ENCODE results near the gene DCLK3. TPM values are rescaled to one million over a fixed set of nuclear protein-coding genes. Genes with fewer than 3 reads are reported as not detected.
A peak's percentile ranks its signal among the peaks of the same experiment; 100 is the strongest.

Gene DCLK3
- total RNA-seq, 2 experiments from 2014 or later, result not detected

- H3K36me3 Mint-ChIP-seq, result no peaks in the 10 kb centered on the region
- no peak overlapping the region for H3K27ac Mint-ChIP-seq
- POLR2A ChIA-PET, result no interaction called here
- no peaks in the 10 kb centered on the region for H3K4me1 Mint-ChIP-seq
- H3K27me3 Mint-ChIP-seq, result peaks cover 17% of the 10 kb centered on the region
- no peak for DNase-seq
- ATAC-seq (ENCODE audit: low read depth), result no peak
- no peaks in the 10 kb centered on the region for H3K9me3 Mint-ChIP-seq
- H3K4me3 Mint-ChIP-seq, result no peak overlapping the region
These were observed 22.9 kb upstream of the DCLK3 start for GRCh38 chr3:36786921-36787890.

- Mint-ChIP-seq H3K4me3 (no peak overlapping the region), H3K27me3 (peaks cover 12% of the 10 kb centered on the region), H3K36me3 (no peaks in the 10 kb centered on the region), H3K4me1 (no peaks in the 10 kb centered on the region), H3K27ac (no peak overlapping the region), H3K9me3 (no peaks in the 10 kb centered on the region)
- DNase-seq (no peak), ATAC-seq (ENCODE audit: low read depth) (no peak)
- POLR2A ChIA-PET, result no interaction called here
These were observed 19.8 kb upstream of the DCLK3 start for GRCh38 chr3:36784138-36784635.

GRCh38 chr3:36777424-36778218, 13.3 kb upstream of the DCLK3 start:
- Mint-ChIP-seq H3K9me3 (no peaks in the 10 kb centered on the region), H3K27me3 (peaks cover 33% of the 10 kb centered on the region), H3K27ac (no peak overlapping the region), H3K36me3 (no peaks in the 10 kb centered on the region), H3K4me3 (no peak overlapping the region), H3K4me1 (no peaks in the 10 kb centered on the region)
- no peak for ATAC-seq (ENCODE audit: low read depth)
- DNase-seq, result no peak
- POLR2A ChIA-PET, result no interaction called here

GRCh38 chr3:36776436-36776835, 12.1 kb upstream of the DCLK3 start:
- Mint-ChIP-seq H3K4me1 (no peaks in the 10 kb centered on the region), H3K27ac (no peak overlapping the region), H3K4me3 (no peak overlapping the region), H3K9me3 (no peaks in the 10 kb centered on the region), H3K27me3 (peaks cover 38% of the 10 kb centered on the region), H3K36me3 (no peaks in the 10 kb centered on the region)
- POLR2A ChIA-PET, result no interaction called here
- ATAC-seq (ENCODE audit: low read depth), result no peak
- DNase-seq, result no peak

GRCh38 chr3:36774052-36774451, 9.7 kb upstream of the DCLK3 start:
- Mint-ChIP-seq H3K36me3 (no peaks in the 10 kb centered on the region), H3K27me3 (peaks cover 45% of the 10 kb centered on the region)
- no peak for ATAC-seq (ENCODE audit: low read depth)

GRCh38 chr3:36771931-36772330, 7.6 kb upstream of the DCLK3 start:
- H3K4me3 Mint-ChIP-seq, result no peak overlapping the region
- no peak for ATAC-seq (ENCODE audit: low read depth)
- H3K27ac Mint-ChIP-seq, result no peak overlapping the region
- no peaks in the 10 kb centered on the region for H3K4me1 Mint-ChIP-seq
- H3K9me3 Mint-ChIP-seq, result no peaks in the 10 kb centered on the region
- POLR2A ChIA-PET, result no interaction called here
- DNase-seq, result no peak
- H3K36me3 Mint-ChIP-seq, result no peaks in the 10 kb centered on the region
- H3K27me3 Mint-ChIP-seq, result peaks cover 46% of the 10 kb centered on the region

More at GRCh38 chr3:36774052-36774451, 9.7 kb upstream of the DCLK3 start:
- Mint-ChIP-seq H3K9me3 (no peaks in the 10 kb centered on the region), H3K4me1 (no peaks in the 10 kb centered on the region), H3K4me3 (no peak overlapping the region), H3K27ac (no peak overlapping the region)
- no peak for DNase-seq
- POLR2A ChIA-PET, result no interaction called here

GRCh38 chr3:36769926-36770325, 5.6 kb upstream of the DCLK3 start:
- no peak for DNase-seq
- Mint-ChIP-seq H3K9me3 (no peaks in the 10 kb centered on the region), H3K27ac (no peak overlapping the region), H3K4me1 (no peaks in the 10 kb centered on the region), H3K36me3 (no peaks in the 10 kb centered on the region), H3K27me3 (peaks cover 51% of the 10 kb centered on the region), H3K4me3 (no peak overlapping the region)
- ATAC-seq (ENCODE audit: low read depth), result no peak
- POLR2A ChIA-PET, result no interaction called here

- H3K4me1 Mint-ChIP-seq, result no peaks in the 10 kb centered on the region
- no peak for ATAC-seq (ENCODE audit: low read depth)
- peaks cover 2% of the 10 kb centered on the region for H3K36me3 Mint-ChIP-seq
- H3K27ac Mint-ChIP-seq, result no peak overlapping the region
- H3K9me3 Mint-ChIP-seq, result no peaks in the 10 kb centered on the region
- DNase-seq, result no peak
- POLR2A ChIA-PET, result no interaction called here
- peak overlapping the region; percentile 72 for H3K4me3 Mint-ChIP-seq
- peaks cover 65% of the 10 kb centered on the region for H3K27me3 Mint-ChIP-seq
These were observed 751 bp upstream of the DCLK3 start for GRCh38 chr3:36765104-36765503.

GRCh38 chr3:36764704-36765038, 318 bp upstream of the DCLK3 start:
- no peaks in the 10 kb centered on the region for H3K4me1 Mint-ChIP-seq
- H3K27me3 Mint-ChIP-seq, result peaks cover 65% of the 10 kb centered on the region
- no peak overlapping the region for H3K27ac Mint-ChIP-seq
- H3K4me3 Mint-ChIP-seq, result peak overlapping the region; percentile 72
- H3K36me3 Mint-ChIP-seq, result peaks cover 2% of the 10 kb centered on the region
- ATAC-seq (ENCODE audit: low read depth) (no peak), DNase-seq (no peak)
- H3K9me3 Mint-ChIP-seq, result no peaks in the 10 kb centered on the region
- POLR2A ChIA-PET, result no interaction called here

- Mint-ChIP-seq H3K27me3 (peaks cover 69% of the 10 kb centered on the region), H3K4me1 (no peaks in the 10 kb centered on the region), H3K36me3 (peaks cover 2% of the 10 kb centered on the region), H3K27ac (no peak overlapping the region), H3K9me3 (no peaks in the 10 kb centered on the region), H3K4me3 (peak overlapping the region; percentile 28)
- POLR2A ChIA-PET, result no interaction called here
- DNase-seq (no peak), ATAC-seq (ENCODE audit: low read depth) (no peak)
These were observed 1.2 kb downstream of the DCLK3 start for GRCh38 chr3:36762918-36763849.

GRCh38 chr3:36761779-36762178, 2.6 kb downstream of the DCLK3 start:
- Mint-ChIP-seq H3K27ac (no peak overlapping the region), H3K9me3 (no peaks in the 10 kb centered on the region), H3K4me1 (no peaks in the 10 kb centered on the region), H3K27me3 (peaks cover 68% of the 10 kb centered on the region), H3K4me3 (no peak overlapping the region), H3K36me3 (peaks cover 2% of the 10 kb centered on the region)
- DNase-seq, result no peak
- ATAC-seq (ENCODE audit: low read depth), result no peak
- POLR2A ChIA-PET, result no interaction called here

- H3K27ac Mint-ChIP-seq, result no peak overlapping the region
- H3K4me1 Mint-ChIP-seq, result no peaks in the 10 kb centered on the region
- no peaks in the 10 kb centered on the region for H3K36me3 Mint-ChIP-seq
- DNase-seq (no peak), ATAC-seq (ENCODE audit: low read depth) (no peak)
- no peak overlapping the region for H3K4me3 Mint-ChIP-seq
- POLR2A ChIA-PET, result no interaction called here
- H3K27me3 Mint-ChIP-seq, result peaks cover 41% of the 10 kb centered on the region
- H3K9me3 Mint-ChIP-seq, result no peaks in the 10 kb centered on the region
These were observed 8.1 kb downstream of the DCLK3 start for GRCh38 chr3:36756269-36756668.

GRCh38 chr3:36751326-36751725, 13.0 kb downstream of the DCLK3 start:
- H3K4me1 Mint-ChIP-seq, result no peaks in the 10 kb centered on the region
- H3K27ac Mint-ChIP-seq, result no peak overlapping the region
- DNase-seq (no peak), ATAC-seq (ENCODE audit: low read depth) (no peak)
- POLR2A ChIA-PET, result no interaction called here
- no peaks in the 10 kb centered on the region for H3K9me3 Mint-ChIP-seq
- H3K27me3 Mint-ChIP-seq, result peaks cover 21% of the 10 kb centered on the region
- no peaks in the 10 kb centered on the region for H3K36me3 Mint-ChIP-seq
- no peak overlapping the region for H3K4me3 Mint-ChIP-seq

Measured in activated naive CD8-positive, alpha-beta T cell treated with anti-CD3 and anti-CD28 coated beads, Interleukin-2, amount 10 ng/mL, durations not matched to agents 7 days and 5 days (primary cell).